H1 (cell line): ENCODE data around the gene ETV5. TPM values are rescaled to one million over a fixed set of nuclear protein-coding genes. Genes with fewer than 3 reads are reported as not detected.

Experiments
- CTCF ChIA-PET: fragments of 300-600 bp; sonication (Branson Sonifier 250); formaldehyde crosslinking; loops from one replicate; lab custom pipeline; 2021; ENCODE audit not compliant: partially characterized antibody; lab: Charles Lee
- POLR2A ChIA-PET: fragments of 300-600 bp; sonication (Branson Sonifier 250); formaldehyde crosslinking; loops from one replicate; lab custom pipeline; 2021; ENCODE audit warnings: inconsistent platforms; ENCODE audit not compliant: partially characterized antibody; lab: Charles Lee
- DNase-seq, 2 experiments: peaks; one replicate each; pipeline versions ENCODE4 v3.0.0 to v3.0.0-alpha.2; 2010 to 2022; ENCODE audit warnings: low spot score in 2 of 2, low read depth in 1 of 2, mixed read lengths in 1 of 2
- FAIRE-seq: peaks from 2 replicates; lab custom pipeline; 2011; peaks lifted over from hg19 to GRCh38; lab: Jason Lieb, UNC
- H2AFZ ChIP-seq: 2 replicates; pipeline ENCODE4 v1.8.1; 2012; ENCODE audit warnings: low read length, inconsistent platforms
- H2AK5ac ChIP-seq: 2 replicates; pipeline ENCODE4 v1.6.1; 2013; ENCODE audit warnings: low read depth, low read length
- H2BK120ac ChIP-seq: replicated peaks from 2 replicates; pipeline ENCODE3; 2013; ENCODE audit warnings: low read depth, low read length, inconsistent platforms
- H2BK12ac ChIP-seq: 2 replicates; pipeline ENCODE4 v1.6.1; 2013; ENCODE audit warnings: low read depth, low read length
- H2BK15ac ChIP-seq: 2 replicates; pipeline ENCODE4 v1.6.1; 2013; ENCODE audit warnings: low read length
- H2BK20ac ChIP-seq: 2 replicates; pipeline ENCODE4 v1.6.1; 2013; ENCODE audit warnings: low read length
- H2BK5ac ChIP-seq: 2 replicates; pipeline ENCODE4 v1.6.1; 2013; ENCODE audit warnings: low read depth, low read length
- H3K14ac ChIP-seq: 2 replicates; pipeline ENCODE4 v1.6.1; 2013; ENCODE audit warnings: inconsistent platforms; ENCODE audit not compliant: insufficient read length
- H3K18ac ChIP-seq: 2 replicates; pipeline ENCODE4 v1.6.1; 2013; ENCODE audit warnings: low read length; ENCODE audit errors: extremely low read depth
- H3K23ac ChIP-seq: 2 replicates; pipeline ENCODE4 v1.6.1; 2013; ENCODE audit warnings: inconsistent platforms; ENCODE audit not compliant: insufficient read length
- H3K23me2 ChIP-seq: 2 replicates; pipeline ENCODE4 v1.6.1; 2013; ENCODE audit warnings: low read depth, low read length
- H3K27ac ChIP-seq: 2 replicates; pipeline ENCODE4 v1.6.1; 2011; ENCODE audit warnings: low read depth, low read length, inconsistent platforms
- H3K27me3 ChIP-seq, 4 experiments: replicated peaks in 1 of 4; 1 replicate in 1 of 4; 2 replicates in 3 of 4; pipeline versions ENCODE4 v1.6.1 to v1.8.1; 2011 to 2013; ENCODE audit warnings: low read length in 3 of 4, mild to moderate bottlenecking in 3 of 4, inconsistent platforms in 2 of 4, mixed read lengths in 2 of 4, moderate library complexity in 1 of 4; ENCODE audit not compliant: control insufficient read depth in 3 of 4, insufficient read depth in 3 of 4; ENCODE audit errors: extremely low read depth in 1 of 4
- H3K36me3 ChIP-seq, 4 experiments: 2 replicates each; pipeline versions ENCODE4 v1.6.1 to v1.8.1; 2011 to 2013; ENCODE audit warnings: mild to moderate bottlenecking in 4 of 4, low read length in 3 of 4, moderate library complexity in 2 of 4, control low read depth in 1 of 4, inconsistent platforms in 1 of 4; ENCODE audit not compliant: insufficient read depth in 4 of 4, control insufficient read depth in 2 of 4
- H3K4ac ChIP-seq: replicated peaks from 2 replicates; pipeline ENCODE3; 2013; ENCODE audit warnings: low read length, low read depth, mixed read lengths, inconsistent platforms; ENCODE audit not compliant: insufficient read length
- H3K4me1 ChIP-seq, 4 experiments: replicated peaks in 1 of 4; 1 replicate in 1 of 4; 2 replicates in 3 of 4; pipeline versions ENCODE4 v1.6.1 to v1.8.1; 2011 to 2013; ENCODE audit warnings: low read length in 3 of 4, inconsistent platforms in 2 of 4, mixed read lengths in 1 of 4; ENCODE audit not compliant: insufficient read depth in 4 of 4, control insufficient read depth in 3 of 4
- H3K4me2 ChIP-seq, 2 experiments: 2 replicates each; pipeline versions ENCODE4 v1.6.1 to v1.8.1; 2011 to 2013; ENCODE audit warnings: low read depth in 2 of 2, low read length in 2 of 2, control low read depth in 1 of 2, inconsistent platforms in 1 of 2, mild to moderate bottlenecking in 1 of 2; ENCODE audit not compliant: insufficient read depth in 1 of 2
- H3K4me3 ChIP-seq, 4 experiments: fragments of 200-600, 300-600 bp in 1 of 4; sonication (generic), shearing (Covaris generic), sonication (Bioruptor Twin) in 1 of 4; 2 replicates each; pipeline versions ENCODE4 v1.5.1 to v1.8.1; 2011 to 2016; ENCODE audit warnings: low read length in 4 of 4, low read depth in 3 of 4, control low read depth in 2 of 4, inconsistent platforms in 2 of 4, mild to moderate bottlenecking in 2 of 4, mixed read lengths in 1 of 4, moderate library complexity in 1 of 4; ENCODE audit not compliant: insufficient read depth in 2 of 4; ENCODE audit errors: extremely low read depth in 1 of 4
- H3K56ac ChIP-seq: replicated peaks from 2 replicates; pipeline ENCODE3; 2013; ENCODE audit warnings: low read depth, mild to moderate bottlenecking, mixed read lengths, low read length, inconsistent platforms; ENCODE audit not compliant: insufficient read length
- H3K79me1 ChIP-seq: 2 replicates; pipeline ENCODE4 v1.6.1; 2013; ENCODE audit warnings: low read depth, low read length, control low read depth
- H3K79me2 ChIP-seq, 2 experiments: 2 replicates each; pipeline versions ENCODE4 v1.6.1 to v1.8.1; 2012 to 2013; ENCODE audit warnings: low read length in 2 of 2, mild to moderate bottlenecking in 2 of 2, inconsistent platforms in 1 of 2; ENCODE audit not compliant: insufficient read depth in 2 of 2, control insufficient read depth in 1 of 2
- H3K9ac ChIP-seq, 4 experiments: replicated peaks in 1 of 4; 1 replicate in 1 of 4; 2 replicates in 3 of 4; pipeline versions ENCODE4 v1.6.1 to v1.8.1; 2011 to 2013; ENCODE audit warnings: low read depth in 3 of 4, low read length in 3 of 4, control low read depth in 2 of 4, mild to moderate bottlenecking in 2 of 4, moderate library complexity in 2 of 4, inconsistent platforms in 1 of 4; ENCODE audit errors: extremely low read depth in 1 of 4
- H3K9me3 ChIP-seq, 2 experiments: 2 replicates each; pipeline versions ENCODE4 v1.6.1 to v1.8.1; 2012 to 2013; ENCODE audit warnings: mild to moderate bottlenecking in 2 of 2, moderate library complexity in 2 of 2, control low read depth in 1 of 2, inconsistent platforms in 1 of 2, low read depth in 1 of 2, low read length in 1 of 2, mixed read lengths in 1 of 2; ENCODE audit not compliant: insufficient read depth in 2 of 2
- H4K20me1 ChIP-seq, 2 experiments: replicated peaks in 1 of 2; 2 replicates each; pipeline versions ENCODE3 to v1.8.1; 2011 to 2013; ENCODE audit warnings: inconsistent platforms in 2 of 2, low read length in 2 of 2, mild to moderate bottlenecking in 1 of 2; ENCODE audit not compliant: insufficient read depth in 2 of 2, control insufficient read depth in 1 of 2
- H4K5ac ChIP-seq: 2 replicates; pipeline ENCODE4 v1.6.1; 2013; ENCODE audit warnings: low read length, low read depth, mixed read lengths, inconsistent platforms; ENCODE audit not compliant: insufficient read length
- H4K8ac ChIP-seq: 2 replicates; pipeline ENCODE4 v1.8.0; 2013; ENCODE audit warnings: mild to moderate bottlenecking, moderate library complexity, low read length, inconsistent platforms; ENCODE audit not compliant: insufficient read depth; ENCODE audit errors: extremely low read depth
- H4K91ac ChIP-seq: replicated peaks from 2 replicates; pipeline ENCODE3; 2013; ENCODE audit warnings: low read length, mixed read lengths, inconsistent platforms; ENCODE audit not compliant: insufficient read length
- CEBPB ChIP-seq: IDR thresholded peaks from 2 replicates; pipeline ENCODE4 v1.6.1; 2012; ENCODE audit warnings: low read depth, low read length
- EZH2 ChIP-seq: fragments of 200-600 bp; sonication (generic); IDR thresholded peaks from 2 replicates; pipeline ENCODE4 v1.7.1; 2012; ENCODE audit warnings: low read depth, mild to moderate bottlenecking, moderate library complexity, low read length, inconsistent platforms; ENCODE audit not compliant: severe bottlenecking
- GABPA ChIP-seq: IDR thresholded peaks from 2 replicates; pipeline ENCODE4 v1.6.1; 2011; ENCODE audit warnings: mild to moderate bottlenecking, low read length, moderate library complexity, borderline replicate concordance; ENCODE audit not compliant: insufficient read depth
- HDAC2 ChIP-seq, 2 experiments: fragments of 300-600 bp in 1 of 2; sonication (generic) in 1 of 2; IDR thresholded peaks; 2 replicates each; pipeline ENCODE4 v1.6.1; 2011 to 2012; ENCODE audit warnings: low read depth in 2 of 2, low read length in 2 of 2, mild to moderate bottlenecking in 2 of 2, moderate library complexity in 2 of 2, borderline replicate concordance in 1 of 2, inconsistent platforms in 1 of 2
- JUN ChIP-seq: IDR thresholded peaks from 2 replicates; pipeline ENCODE4 v1.6.1; 2011; ENCODE audit warnings: low read depth, mild to moderate bottlenecking, improper control_type of control experiment, low read length
- JUND ChIP-seq: IDR thresholded peaks from 2 replicates; pipeline ENCODE4 v1.6.1; 2011; ENCODE audit warnings: mild to moderate bottlenecking, improper control_type of control experiment, low read length
- MAX ChIP-seq: IDR thresholded peaks from 2 replicates; pipeline ENCODE4 v1.6.1; 2012; ENCODE audit warnings: inconsistent platforms
- RFX5 ChIP-seq: IDR thresholded peaks from 2 replicates; pipeline ENCODE4 v1.6.1; 2011; ENCODE audit warnings: low read depth, low read length, improper control_type of control experiment, borderline replicate concordance
- SIRT6 ChIP-seq: IDR thresholded peaks from one replicate; pipeline ENCODE4 v1.7.1; 2012; ENCODE audit warnings: low read length, inconsistent platforms
- SP2 ChIP-seq: IDR thresholded peaks from 2 replicates; pipeline ENCODE4 v1.6.1; 2012; ENCODE audit warnings: mild to moderate bottlenecking, low read length, inconsistent platforms
- SUZ12 ChIP-seq: fragments of 200-600 bp; sonication (generic); IDR thresholded peaks from 2 replicates; pipeline ENCODE4 v1.6.1; 2012; ENCODE audit warnings: mild to moderate bottlenecking, inconsistent platforms, low read length, moderate library complexity, mixed read lengths
- TAF7 ChIP-seq: optimal IDR thresholded peaks from 2 replicates; pipeline ENCODE3; 2011; ENCODE audit warnings: low read depth, mild to moderate bottlenecking, inconsistent platforms, low read length, moderate library complexity, borderline replicate concordance
- WGBS, 2 experiments: shearing (Covaris generic) in 1 of 2; methylation state at CpG; one replicate each; pipeline versions ENCODE4 v1.1.6 to v1.1.7; 2013 to 2015; ENCODE audit warnings: low lambda C conversion rate in 2 of 2, mixed read lengths in 2 of 2, inconsistent platforms in 1 of 2, low coverage in 1 of 2, missing lambda C conversion rate in 1 of 2; ENCODE audit not compliant: insufficient replicate concordance in 2 of 2, insufficient coverage in 1 of 2, insufficient read length in 1 of 2; ENCODE audit errors: extremely low coverage in 1 of 2, missing lambda C conversion rate in 1 of 2; 5-methylcytosine and 5-hydroxymethylcytosine counted together
- polyA plus RNA-seq, 7 experiments: library from polyadenylated mRNA; depleted of rRNA in 3 of 7; stranded (reverse) in 5 of 7; unstranded in 2 of 7; fragments of >200 nt in 5 of 7; fragments of 200-250 nt in 2 of 7; gene quantifications; 1 replicate in 5 of 7; 2 replicates in 1 of 7; 4 replicates in 1 of 7; pipeline versions ENCODE4 v1.2.1 to v1.2.3, GENCODE V29; 2011 to 2013; ENCODE audit warnings: missing spikeins in 2 of 7, mixed read lengths in 2 of 7
- total RNA-seq: library from RNA; stranded (reverse); fragmentation: NEBNext Ultra II Directional; extraction: Animal tissue kit (Norgen Biotek cat#: 25700); gene quantifications from 2 replicates; pipeline ENCODE4 v1.2.1, GENCODE V29; 2021

Gene ETV5
- total and polyA plus RNA-seq, 2 of the 8 experiments (the other 6 are each of a cell fraction or from before 2014, with no cell fraction given), result 13.1 to 36.9 TPM

- Histone ChIP-seq H3K79me2 (no peaks in the 10 kb centered on the region), H3K79me1 (no peaks in the 10 kb centered on the region), H2BK5ac (no peak overlapping the region), H4K91ac (no peak overlapping the region), H2BK20ac (no peak overlapping the region), H3K18ac (no peak overlapping the region), H4K20me1 (no peaks in the 10 kb centered on the region), H3K56ac (no peak overlapping the region), H4K5ac (no peak overlapping the region), H2BK120ac (no peak overlapping the region), H3K4me2 (no peak overlapping the region), H3K23me2 (peaks cover 9% of the 10 kb centered on the region), H3K27me3 (peaks cover 0 to 15% (median 9%) of the 10 kb centered on the region in 4 experiments; a peak in 5 of 7 replicates), H3K14ac (no peak overlapping the region), H3K9ac (no peak overlapping the region), H3K27ac (no peak overlapping the region), H2AFZ (no peak overlapping the region), H2BK15ac (peak overlapping the region; percentile 73; the same call in 1 of the 2 replicates), H3K9me3 (no peaks in the 10 kb centered on the region), H3K4me1 (peaks cover 5 to 26% (median 22%) of the 10 kb centered on the region in 4 experiments), H3K4ac (no peak overlapping the region), H2AK5ac (0 out of 2 replicates have a peak overlapping the region, but pooled peaks have one; percentile 44), H3K36me3 (no peaks in the 10 kb centered on the region), H4K8ac (no peak overlapping the region; the same call in 1 of the 2 replicates), H3K4me3 (no peak overlapping the region), H2BK12ac (no peak overlapping the region), H3K23ac (no peak overlapping the region)
- 89% methylated on average over 8 of the region's 8 CpGs; no CpG with 5 or more reads in 1 of the 2 experiments for WGBS, 2 experiments
- ChIA-PET POLR2A (interaction anchor here (1.0 to 5.3 kb wide), 2 partner anchors 14 to 687 kb away, joined by 3 to 56 read pairs; partner anchors contain the start of genes EIF4A2 and ETV5), CTCF (interaction anchor here (0.6 to 1.8 kb wide), 4 partner anchors 8 to 146 kb away, joined by 3 to 9 read pairs (median 3); no protein-coding TSS in a partner anchor)
- FAIRE-seq (no peak), DNase-seq (no peak)
- no peak for TF ChIP-seq JUND
- no peak for TF ChIP-seq JUN
- no peak for TF ChIP-seq HDAC2 (IDR thresholded peaks at IDR 0.05; ENCODE audit: borderline replicate concordance in 1 of 2, low read depth in 2 of 2, low read length in 2 of 2)
- no peak for TF ChIP-seq SIRT6
- no peak for TF ChIP-seq RFX5
- TF ChIP-seq SP2, result no peak
- TF ChIP-seq EZH2, result no peak
- TF ChIP-seq TAF7, result no peak
- TF ChIP-seq GABPA, result no peak
- TF ChIP-seq CEBPB, result no peak
- TF ChIP-seq MAX, result no peak
- no peak for TF ChIP-seq SUZ12
Measured at GRCh38 chr3:186095561-186096081, 13.3 kb downstream of the ETV5 start.
